CD8-positive, alpha-beta memory T cell (primary cell): ENCODE measurements around the gene ZBED5. TPM values are rescaled to one million over a fixed set of nuclear protein-coding genes. Genes with fewer than 3 reads are reported as not detected.
A peak's percentile ranks its signal among the peaks of the same experiment; 100 is the strongest.

Experiments used
- CTCF ChIA-PET: fragments of 350-600 bp; sonication (Branson Sonifier 250); formaldehyde crosslinking; loops from one replicate; lab custom pipeline; 2021; ENCODE audit warnings: antibody characterized with exemption; lab: Charles Lee
- POLR2A ChIA-PET: fragments of 350-600 bp; sonication (Branson Sonifier 250); formaldehyde crosslinking; loops from one replicate; lab custom pipeline; 2021; ENCODE audit warnings: antibody characterized with exemption; lab: Charles Lee
- DNase-seq, 5 donors: peaks; one replicate each; pipeline versions ENCODE4 v3.0.0 to v3.0.0-alpha.2; 2020 to 2022; ENCODE audit warnings: mixed read lengths in 1 of 5
- H3K27ac ChIP-seq: one replicate; pipeline ENCODE4 v1.7.0; 2013; ENCODE audit warnings: low read depth, mild to moderate bottlenecking, low read length, moderate library complexity
- H3K27me3 ChIP-seq: 2 replicates; pipeline ENCODE4 v1.7.0; 2013; ENCODE audit warnings: low read length, mild to moderate bottlenecking; ENCODE audit not compliant: insufficient read depth, poor library complexity, severe bottlenecking
- H3K36me3 ChIP-seq: 2 replicates; pipeline ENCODE4 v1.7.0; 2013; ENCODE audit warnings: mild to moderate bottlenecking, low read length, moderate library complexity; ENCODE audit not compliant: insufficient read depth
- H3K4me1 ChIP-seq: 2 replicates; pipeline ENCODE4 v1.7.0; 2013; ENCODE audit warnings: mild to moderate bottlenecking, low read length, moderate library complexity; ENCODE audit not compliant: insufficient read depth
- H3K4me3 ChIP-seq: 2 replicates; pipeline ENCODE4 v1.7.0; 2013; ENCODE audit warnings: mild to moderate bottlenecking, low read length
- H3K9me3 ChIP-seq: 2 replicates; pipeline ENCODE4 v1.7.0; 2013; ENCODE audit warnings: mild to moderate bottlenecking, low read length
- H3K27ac Mint-ChIP-seq, 8 donors: one replicate each; pipeline ENCODE4 v1.8.0; 2020 to 2021; ENCODE audit warnings: mixed read lengths in 8 of 8, mild to moderate bottlenecking in 6 of 8, inconsistent platforms in 3 of 8, moderate library complexity in 3 of 8
- H3K27me3 Mint-ChIP-seq, 2 donors: one replicate each; pipeline ENCODE4 v1.8.0; 2020 to 2021; ENCODE audit warnings: mixed read lengths in 2 of 2, mild to moderate bottlenecking in 1 of 2, moderate library complexity in 1 of 2
- H3K36me3 Mint-ChIP-seq, 3 donors: one replicate each; pipeline ENCODE4 v1.8.0; 2020 to 2021; ENCODE audit warnings: mixed read lengths in 3 of 3, inconsistent platforms in 1 of 3, mild to moderate bottlenecking in 1 of 3
- H3K4me1 Mint-ChIP-seq, 3 donors: one replicate each; pipeline ENCODE4 v1.8.0; 2020 to 2021; ENCODE audit warnings: mixed read lengths in 3 of 3, inconsistent platforms in 1 of 3, mild to moderate bottlenecking in 1 of 3
- H3K4me3 Mint-ChIP-seq, 7 donors: one replicate each; pipeline ENCODE4 v1.8.0; 2020 to 2021; ENCODE audit warnings: mixed read lengths in 7 of 7, mild to moderate bottlenecking in 6 of 7, moderate library complexity in 4 of 7, inconsistent platforms in 2 of 7
- H3K9me3 Mint-ChIP-seq, 5 donors: one replicate each; pipeline ENCODE4 v1.8.0; 2020 to 2022; ENCODE audit warnings: mixed read lengths in 5 of 5, mild to moderate bottlenecking in 3 of 5, moderate library complexity in 2 of 5, inconsistent platforms in 1 of 5
- polyA plus RNA-seq: library from polyadenylated mRNA; unstranded; fragments of 300-500 nt; fragmentation: Illumina TruSeq; gene quantifications from one replicate; pipeline ENCODE4 v1.2.3, GENCODE V29; 2021
- total RNA-seq, 2 experiments: library from RNA; stranded (reverse); gene quantifications; one replicate each; pipeline ENCODE4 v1.2.3, GENCODE V29; 2021

ZBED5 gene
- total and polyA plus RNA-seq, 3 experiments from 2014 or later, result 15.1 to 51.9 (median 45.7) TPM

GRCh38 chr11:10861047-10861446 lies 3.2 kb upstream of the ZBED5 start:
- Mint-ChIP-seq H3K27me3 (no peaks in the 10 kb centered on the region), H3K4me1 (peaks cover 19 to 38% (median 35%) of the 10 kb centered on the region in 3 donors), H3K4me3 (peak overlapping the region in 1 of 7 donors; percentile 84), H3K36me3 (peaks cover 0 to 23% (median 2%) of the 10 kb centered on the region in 3 donors), H3K9me3 (no peaks in the 10 kb centered on the region), H3K27ac (no peak overlapping the region)
- ChIA-PET CTCF (interaction anchor here (2.0 kb wide), 1 partner anchor 68 kb away, joined by 6 read pairs; no protein-coding TSS in a partner anchor), POLR2A (interaction anchor here (0.6 to 1.5 kb wide), 3 partner anchors 22 to 61 kb away, joined by 3 to 5 read pairs (median 4); partner anchors contain the start of gene EIF4G2)
- Histone ChIP-seq H3K27me3 (no peaks in the 10 kb centered on the region), H3K9me3 (no peaks in the 10 kb centered on the region), H3K36me3 (no peaks in the 10 kb centered on the region), H3K4me1 (peaks cover 17% of the 10 kb centered on the region), H3K4me3 (no peak overlapping the region), H3K27ac (no peak overlapping the region)
- DNase-seq, result no peak

GRCh38 chr11:10858439-10859325 lies 829 bp upstream of the ZBED5 start:
- peaks cover 12% of the 10 kb centered on the region for H3K36me3 ChIP-seq
- Mint-ChIP-seq H3K27me3 (no peaks in the 10 kb centered on the region), H3K4me3 (peak overlapping the region; percentile 95 to 100 (median 99)), H3K27ac (peak overlapping the region; percentile 96 to 100 (median 99)), H3K4me1 (peaks cover 29 to 57% (median 54%) of the 10 kb centered on the region in 3 donors), H3K36me3 (peaks cover 5 to 41% (median 13%) of the 10 kb centered on the region in 3 donors), H3K9me3 (no peaks in the 10 kb centered on the region)
- H3K9me3 ChIP-seq, result no peaks in the 10 kb centered on the region
- peak overlapping the region; percentile 89 for H3K27ac ChIP-seq
- H3K4me3 ChIP-seq, result peak overlapping the region; percentile 75
- ChIA-PET CTCF (interaction anchor here (0.8 to 3.2 kb wide), 8 partner anchors 10 to 66 kb away, joined by 3 to 32 read pairs (median 6); partner anchors contain the start of gene EIF4G2), POLR2A (interaction anchor here (0.6 to 8.1 kb wide), 10 partner anchors 10 to 1508 kb away, joined by 3 to 248 read pairs (median 4); partner anchors contain the start of genes CTR9 and EIF4G2)
- peak in 3 of 5 donors; percentile 29 to 65 (median 62) for DNase-seq
- peaks cover 27% of the 10 kb centered on the region for H3K4me1 ChIP-seq
- no peaks in the 10 kb centered on the region for H3K27me3 ChIP-seq

- Histone ChIP-seq H3K9me3 (no peaks in the 10 kb centered on the region), H3K36me3 (peaks cover 21% of the 10 kb centered on the region), H3K4me3 (peak overlapping the region; percentile 75), H3K27ac (peak overlapping the region; percentile 89), H3K4me1 (peaks cover 27% of the 10 kb centered on the region), H3K27me3 (no peaks in the 10 kb centered on the region)
- Mint-ChIP-seq H3K9me3 (no peaks in the 10 kb centered on the region), H3K27ac (peak overlapping the region; percentile 96 to 100 (median 99)), H3K36me3 (peaks cover 6 to 52% (median 12%) of the 10 kb centered on the region in 3 donors), H3K4me1 (peaks cover 31 to 54% (median 53%) of the 10 kb centered on the region in 3 donors), H3K27me3 (no peaks in the 10 kb centered on the region), H3K4me3 (peak overlapping the region; percentile 95 to 100 (median 99))
- ChIA-PET POLR2A (interaction anchor here (0.6 to 8.1 kb wide), 6 partner anchors 9 to 401 kb away, joined by 3 to 248 read pairs (median 4); partner anchors contain the start of genes CTR9 and EIF4G2), CTCF (interaction anchor here (0.9 to 3.2 kb wide), 5 partner anchors 9 to 65 kb away, joined by 4 to 32 read pairs (median 7); partner anchors contain the start of gene EIF4G2)
- no peak for DNase-seq
These were observed 469 bp downstream of the ZBED5 start for GRCh38 chr11:10857459-10857708.

GRCh38 chr11:10856689-10857458 lies 979 bp downstream of the ZBED5 start:
- no peaks in the 10 kb centered on the region for H3K27me3 Mint-ChIP-seq
- Histone ChIP-seq H3K27me3 (no peaks in the 10 kb centered on the region), H3K9me3 (no peaks in the 10 kb centered on the region), H3K27ac (peak overlapping the region; percentile 89), H3K4me3 (peak overlapping the region; percentile 75), H3K36me3 (peaks cover 21% of the 10 kb centered on the region), H3K4me1 (peaks cover 27% of the 10 kb centered on the region)
- POLR2A ChIA-PET, result interaction anchor here (1.2 to 8.1 kb wide), 2 partner anchors 49 to 54 kb away, joined by 4 to 248 read pairs; partner anchors contain the start of gene EIF4G2
- peaks cover 10 to 57% (median 15%) of the 10 kb centered on the region in 3 donors for H3K36me3 Mint-ChIP-seq
- no peak for DNase-seq
- H3K27ac Mint-ChIP-seq, result peak overlapping the region; percentile 96 to 100 (median 99)
- H3K4me1 Mint-ChIP-seq, result peaks cover 34 to 57% (median 56%) of the 10 kb centered on the region in 3 donors
- peak overlapping the region; percentile 95 to 100 (median 99) for H3K4me3 Mint-ChIP-seq
- CTCF ChIA-PET, result interaction anchor here (0.9 to 3.2 kb wide), 4 partner anchors 9 to 65 kb away, joined by 4 to 32 read pairs (median 7); partner anchors contain the start of gene EIF4G2
- no peaks in the 10 kb centered on the region for H3K9me3 Mint-ChIP-seq

- no peak overlapping the region for H3K4me3 ChIP-seq
- no peaks in the 10 kb centered on the region for H3K9me3 Mint-ChIP-seq
- no peaks in the 10 kb centered on the region for H3K9me3 ChIP-seq
- H3K27me3 ChIP-seq, result no peaks in the 10 kb centered on the region
- peaks cover 10 to 66% (median 15%) of the 10 kb centered on the region in 3 donors for H3K36me3 Mint-ChIP-seq
- DNase-seq, result no peak
- no peak overlapping the region for H3K27ac ChIP-seq
- no peak overlapping the region for H3K4me3 Mint-ChIP-seq
- H3K4me1 Mint-ChIP-seq, result peaks cover 34 to 57% (median 55%) of the 10 kb centered on the region in 3 donors
- no peaks in the 10 kb centered on the region for H3K27me3 Mint-ChIP-seq
- peaks cover 27% of the 10 kb centered on the region for H3K4me1 ChIP-seq
- peaks cover 21% of the 10 kb centered on the region for H3K36me3 ChIP-seq
- H3K27ac Mint-ChIP-seq, result no peak overlapping the region
- ChIA-PET CTCF (interaction anchor here (1.6 kb wide), 1 partner anchor 46 kb away, joined by 4 read pairs; the partner anchor contains the start of gene EIF4G2), POLR2A (interaction anchor here (8.1 kb wide), 1 partner anchor 47 kb away, joined by 248 read pairs; the partner anchor contains the start of gene EIF4G2)
These were observed 2.6 kb downstream of the ZBED5 start for GRCh38 chr11:10855295-10855694.

- H3K27ac ChIP-seq, result no peak overlapping the region
- H3K4me3 ChIP-seq, result no peak overlapping the region
- H3K4me1 ChIP-seq, result no peaks in the 10 kb centered on the region
- H3K27me3 ChIP-seq, result no peaks in the 10 kb centered on the region
- Mint-ChIP-seq H3K36me3 (peaks cover 5 to 21% (median 5%) of the 10 kb centered on the region in 3 donors), H3K4me1 (peaks cover 17 to 29% (median 18%) of the 10 kb centered on the region in 3 donors), H3K27me3 (no peaks in the 10 kb centered on the region), H3K4me3 (no peak overlapping the region), H3K9me3 (no peaks in the 10 kb centered on the region), H3K27ac (peak overlapping the region in 3 of 8 donors; percentile 17 to 80 (median 63))
- no peak for DNase-seq
- ChIA-PET CTCF (interaction anchor here (1.0 to 2.2 kb wide), 7 partner anchors 8 to 56 kb away, joined by 3 to 7 read pairs (median 4); partner anchors contain the start of genes EIF4G2 and ZBED5), POLR2A (interaction anchor here (0.9 to 2.4 kb wide), 3 partner anchors 10 to 39 kb away, joined by 3 to 10 read pairs (median 4); partner anchors contain the start of genes EIF4G2 and ZBED5)
- peaks cover 6% of the 10 kb centered on the region for H3K36me3 ChIP-seq
- no peaks in the 10 kb centered on the region for H3K9me3 ChIP-seq
These were observed 9.6 kb downstream of the ZBED5 start for GRCh38 chr11:10847960-10848860.
